Kidney epithelial cell (primary cell): ENCODE data around the gene KISS1R. TPM values are rescaled to one million over a fixed set of nuclear protein-coding genes. Genes with fewer than 3 reads are reported as not detected.

Experiments used
- DNase-seq: peaks from one replicate; pipeline ENCODE4 v3.0.0-alpha.2; 2010; ENCODE audit warnings: low read depth
- H3K27me3 ChIP-seq: 2 replicates; pipeline ENCODE4 v1.6.0; 2011; ENCODE audit warnings: low read length; ENCODE audit not compliant: control insufficient read depth, insufficient read depth
- H3K36me3 ChIP-seq: 2 replicates; pipeline ENCODE4 v1.5.1; 2011; ENCODE audit warnings: low read length; ENCODE audit not compliant: control insufficient read depth, insufficient read depth
- H3K4me3 ChIP-seq: 2 replicates; pipeline ENCODE4 v1.5.1; 2011; ENCODE audit warnings: low read depth, mild to moderate bottlenecking, control low read depth, low read length
- CTCF ChIP-seq: IDR thresholded peaks from 2 replicates; pipeline ENCODE4 v1.5.1; 2011; ENCODE audit warnings: mild to moderate bottlenecking, moderate library complexity, low read length, control low read depth, inconsistent platforms; ENCODE audit not compliant: insufficient read depth, poor library complexity, severe bottlenecking
- total RNA-seq: library from RNA; depleted of rRNA; stranded (reverse); fragments of >200 nt; gene quantifications from 2 replicates; pipeline ENCODE4 v1.2.3, GENCODE V29; 2015

KISS1R gene
- total RNA-seq, 1 donor from 2014 or later: 0.75 TPM

GRCh38 chr19:902093-902370 lies 15.1 kb upstream of the KISS1R start:
- H3K36me3 ChIP-seq: peaks cover 5% of the 10 kb centered on the region
- no peak for TF ChIP-seq CTCF
- H3K27me3 ChIP-seq: no peaks in the 10 kb centered on the region
- H3K4me3 ChIP-seq: no peak overlapping the region
- DNase-seq: no peak

- TF ChIP-seq CTCF: no peak
- H3K36me3 ChIP-seq: peaks cover 3% of the 10 kb centered on the region
- no peaks in the 10 kb centered on the region for H3K27me3 ChIP-seq
- no peak for DNase-seq
- no peak overlapping the region for H3K4me3 ChIP-seq
Observed at GRCh38 chr19:902446-903226, 14.5 kb upstream of the KISS1R start.

GRCh38 chr19:903266-903797 lies 13.8 kb upstream of the KISS1R start:
- Histone ChIP-seq H3K36me3 (peaks cover 3% of the 10 kb centered on the region), H3K4me3 (no peak overlapping the region), H3K27me3 (no peaks in the 10 kb centered on the region)
- no peak for TF ChIP-seq CTCF
- no peak for DNase-seq

GRCh38 chr19:904545-904944 lies 12.6 kb upstream of the KISS1R start:
- Histone ChIP-seq H3K36me3 (peaks cover 3% of the 10 kb centered on the region), H3K27me3 (no peaks in the 10 kb centered on the region)
- no peak for TF ChIP-seq CTCF

GRCh38 chr19:906480-906879 lies 10.7 kb upstream of the KISS1R start:
- no peak overlapping the region for H3K4me3 ChIP-seq
- no peak for TF ChIP-seq CTCF
- no peak for DNase-seq
- no peaks in the 10 kb centered on the region for H3K27me3 ChIP-seq
- peaks cover 1% of the 10 kb centered on the region for H3K36me3 ChIP-seq

More at GRCh38 chr19:904545-904944, 12.6 kb upstream of the KISS1R start:
- no peak for DNase-seq
- no peak overlapping the region for H3K4me3 ChIP-seq
